ENCODE results near the gene UCHL3.

GRCh38 chr13:75554464-75554863 is 4.9 kb downstream of the UCHL3 start:
- TF ChIP-seq POLR2A (IDR thresholded peaks at IDR 0.05) (no peak), CTCF (IDR thresholded peaks at IDR 0.05) (no peak)

Measured in thyroid gland (tissue), 4 donors.